ENCODE data around the gene MVD.

Gene MVD

GRCh38 chr16:88678224-88678979 lies 15.5 kb upstream of the MVD start:
- TF ChIP-seq TAF1 (IDR thresholded peaks at IDR 0.05; ENCODE audit: borderline replicate concordance, insufficient read depth, low read length), result no peak
- no peak for TF ChIP-seq FOXP2 (optimal IDR thresholded peaks at IDR 0.05; ENCODE audit: borderline replicate concordance, extremely low read depth, extremely low read length, insufficient read depth)
- no peak for TF ChIP-seq POLR2AphosphoS5 (IDR thresholded peaks at IDR 0.05; ENCODE audit: low read depth, low read length)
- TF ChIP-seq REST (IDR thresholded peaks at IDR 0.05; ENCODE audit: insufficient read depth in 1 of 2, low read depth in 2 of 2, low read length in 2 of 2), result no peak
- no peak for TF ChIP-seq SIN3A (IDR thresholded peaks at IDR 0.05; ENCODE audit: borderline replicate concordance, insufficient read depth, low read length)

- TF ChIP-seq FOXP2 (optimal IDR thresholded peaks at IDR 0.05; ENCODE audit: borderline replicate concordance, extremely low read depth, extremely low read length, insufficient read depth) (no peak), POLR2AphosphoS5 (IDR thresholded peaks at IDR 0.05; ENCODE audit: low read depth, low read length) (no peak), TAF1 (IDR thresholded peaks at IDR 0.05; ENCODE audit: borderline replicate concordance, insufficient read depth, low read length) (no peak), REST (IDR thresholded peaks at IDR 0.05; ENCODE audit: insufficient read depth in 1 of 2, low read depth in 2 of 2, low read length in 2 of 2) (no peak), SIN3A (IDR thresholded peaks at IDR 0.05; ENCODE audit: borderline replicate concordance, insufficient read depth, low read length) (no peak)
These were observed 14.8 kb upstream of the MVD start for GRCh38 chr16:88677721-88678120.

GRCh38 chr16:88676502-88677242 lies 13.8 kb upstream of the MVD start:
- TF ChIP-seq TAF1 (IDR thresholded peaks at IDR 0.05; ENCODE audit: borderline replicate concordance, insufficient read depth, low read length) (no peak), REST (IDR thresholded peaks at IDR 0.05; ENCODE audit: insufficient read depth in 1 of 2, low read depth in 2 of 2, low read length in 2 of 2) (no peak), FOXP2 (optimal IDR thresholded peaks at IDR 0.05; ENCODE audit: borderline replicate concordance, extremely low read depth, extremely low read length, insufficient read depth) (no peak), SIN3A (IDR thresholded peaks at IDR 0.05; ENCODE audit: borderline replicate concordance, insufficient read depth, low read length) (no peak), POLR2AphosphoS5 (IDR thresholded peaks at IDR 0.05; ENCODE audit: low read depth, low read length) (no peak)

- TF ChIP-seq FOXP2 (optimal IDR thresholded peaks at IDR 0.05; ENCODE audit: borderline replicate concordance, extremely low read depth, extremely low read length, insufficient read depth) (no peak), POLR2AphosphoS5 (IDR thresholded peaks at IDR 0.05; ENCODE audit: low read depth, low read length) (no peak), REST (IDR thresholded peaks at IDR 0.05; ENCODE audit: insufficient read depth in 1 of 2, low read depth in 2 of 2, low read length in 2 of 2) (no peak), TAF1 (IDR thresholded peaks at IDR 0.05; ENCODE audit: borderline replicate concordance, insufficient read depth, low read length) (no peak), SIN3A (IDR thresholded peaks at IDR 0.05; ENCODE audit: borderline replicate concordance, insufficient read depth, low read length) (no peak)
These were observed 11.0 kb upstream of the MVD start for GRCh38 chr16:88673716-88674379.
